Measurements from ENCODE around the gene HBM. TPM values are rescaled to one million over a fixed set of nuclear protein-coding genes. Genes with fewer than 3 reads are reported as not detected.
"Not testable (repeated sequence)": the region's sequence is repeated elsewhere in the genome, so short reads cannot be mapped to it uniquely, and the experiment has no call there.

The HBM gene
- total RNA-seq, 2 experiments from 2014 or later = not detected

- CTCF ChIA-PET; H3K9me3 Mint-ChIP-seq; POLR2A ChIA-PET; H3K4me3 Mint-ChIP-seq; H3K36me3 Mint-ChIP-seq (ENCODE audit: low read depth); DNase-seq; H3K27ac Mint-ChIP-seq: not testable (repeated sequence)
- H3K4me1 Mint-ChIP-seq = peaks cover 18% of the 10 kb centered on the region
- peaks cover 49% of the 10 kb centered on the region for H3K27me3 Mint-ChIP-seq
These were observed 11.0 kb downstream of the HBM start, which contains the start of gene HBA1 for GRCh38 chr16:176477-177382. HBA1 (plus strand) TSS chr16:176680; CDS start chr16:176717, 37 bp downstream.

- Mint-ChIP-seq H3K27me3 (peaks cover 47% of the 10 kb centered on the region), H3K27ac (no peak overlapping the region), H3K4me1 (peaks cover 18% of the 10 kb centered on the region), H3K9me3 (no peaks in the 10 kb centered on the region), H3K4me3 (no peak overlapping the region), H3K36me3 (ENCODE audit: low read depth) (no peaks in the 10 kb centered on the region)
- CTCF ChIA-PET = no interaction called here
- POLR2A ChIA-PET = interaction anchor here (0.7 kb wide), 1 partner anchor 70 kb away, joined by 3 read pairs; no protein-coding TSS in a partner anchor
- no peak for DNase-seq
These were observed 11.6 kb downstream of the HBM start for GRCh38 chr16:177394-177822.

GRCh38 chr16:177981-178667 lies 12.3 kb downstream of the HBM start:
- peaks cover 18% of the 10 kb centered on the region for H3K4me1 Mint-ChIP-seq
- H3K9me3 Mint-ChIP-seq = no peaks in the 10 kb centered on the region
- H3K27ac Mint-ChIP-seq = no peak overlapping the region
- POLR2A ChIA-PET = interaction anchor here (0.7 kb wide), 1 partner anchor 71 kb away, joined by 3 read pairs; no protein-coding TSS in a partner anchor
- CTCF ChIA-PET = no interaction called here
- DNase-seq = no peak
- no peaks in the 10 kb centered on the region for H3K36me3 Mint-ChIP-seq (ENCODE audit: low read depth)
- H3K4me3 Mint-ChIP-seq = no peak overlapping the region
- H3K27me3 Mint-ChIP-seq = peaks cover 47% of the 10 kb centered on the region

GRCh38 chr16:178668-179015 lies 12.9 kb downstream of the HBM start:
- no peaks in the 10 kb centered on the region for H3K9me3 Mint-ChIP-seq
- ChIA-PET CTCF (no interaction called here), POLR2A (no interaction called here)
- no peak overlapping the region for H3K27ac Mint-ChIP-seq
- peaks cover 14% of the 10 kb centered on the region for H3K4me1 Mint-ChIP-seq
- H3K4me3 Mint-ChIP-seq = no peak overlapping the region
- no peak for DNase-seq
- no peaks in the 10 kb centered on the region for H3K36me3 Mint-ChIP-seq (ENCODE audit: low read depth)
- H3K27me3 Mint-ChIP-seq = peaks cover 43% of the 10 kb centered on the region

- POLR2A ChIA-PET = interaction anchor here (1.2 kb wide), 1 partner anchor 49 kb away, joined by 3 read pairs; no protein-coding TSS in a partner anchor
- H3K27ac Mint-ChIP-seq = no peak overlapping the region
- no peaks in the 10 kb centered on the region for H3K36me3 Mint-ChIP-seq (ENCODE audit: low read depth)
- H3K4me1 Mint-ChIP-seq = peaks cover 13% of the 10 kb centered on the region
- no peak for DNase-seq
- H3K27me3 Mint-ChIP-seq = peaks cover 37% of the 10 kb centered on the region
- CTCF ChIA-PET = interaction anchor here (3.9 kb wide), 1 partner anchor 73 kb away, joined by 24 read pairs; no protein-coding TSS in a partner anchor
- H3K9me3 Mint-ChIP-seq = no peaks in the 10 kb centered on the region
- no peak overlapping the region for H3K4me3 Mint-ChIP-seq
These were observed 13.7 kb downstream of the HBM start for GRCh38 chr16:179211-180092.

- Mint-ChIP-seq H3K4me3 (peak within 1 kb of the TSS; percentile 35), H3K27me3 (peaks cover 30% of the 10 kb centered on the region), H3K4me1 (peaks cover 9% of the 10 kb centered on the region), H3K36me3 (ENCODE audit: low read depth) (peaks cover 2% of the 10 kb centered on the region), H3K27ac (no peak within 1 kb of the TSS), H3K9me3 (no peaks in the 10 kb centered on the region)
- POLR2A ChIA-PET = interaction anchor here (1.2 kb wide), 2 partner anchors 48 to 127 kb away, joined by 3 read pairs; partner anchors contain the start of genes POLR3K and SNRNP25
- CTCF ChIA-PET = interaction anchor here (0.8 to 3.9 kb wide), 2 partner anchors 63 to 74 kb away, joined by 4 to 24 read pairs; no protein-coding TSS in a partner anchor
- no peak for DNase-seq
These were observed 14.4 kb downstream of the HBM start, which contains the start of gene HBQ1 for GRCh38 chr16:180101-180675. HBQ1 (plus strand) TSS chr16:180459; CDS start chr16:180487, 28 bp downstream.

- Mint-ChIP-seq H3K4me3 (peak overlapping the region; percentile 35), H3K4me1 (peaks cover 7% of the 10 kb centered on the region), H3K27me3 (peaks cover 24% of the 10 kb centered on the region), H3K36me3 (ENCODE audit: low read depth) (peaks cover 7% of the 10 kb centered on the region), H3K27ac (no peak overlapping the region), H3K9me3 (no peaks in the 10 kb centered on the region)
- peak; percentile 86 for DNase-seq
- POLR2A ChIA-PET = interaction anchor here (1.2 kb wide), 2 partner anchors 47 to 127 kb away, joined by 3 read pairs; partner anchors contain the start of genes POLR3K and SNRNP25
- CTCF ChIA-PET = interaction anchor here (0.7 to 3.9 kb wide), 7 partner anchors 10 to 133 kb away, joined by 3 to 24 read pairs (median 4); no protein-coding TSS in a partner anchor
These were observed 15.1 kb downstream of the HBM start for GRCh38 chr16:180681-181564.

GRCh38 chr16:181565-182021 lies 15.8 kb downstream of the HBM start:
- peaks cover 23% of the 10 kb centered on the region for H3K27me3 Mint-ChIP-seq
- H3K9me3 Mint-ChIP-seq = no peaks in the 10 kb centered on the region
- CTCF ChIA-PET = interaction anchor here (0.6 to 3.9 kb wide), 11 partner anchors 9 to 162 kb away, joined by 3 to 24 read pairs (median 3); no protein-coding TSS in a partner anchor
- H3K36me3 Mint-ChIP-seq (ENCODE audit: low read depth) = peaks cover 7% of the 10 kb centered on the region
- no peak overlapping the region for H3K4me3 Mint-ChIP-seq
- H3K4me1 Mint-ChIP-seq = peaks cover 7% of the 10 kb centered on the region
- POLR2A ChIA-PET = no interaction called here
- DNase-seq = no peak
- no peak overlapping the region for H3K27ac Mint-ChIP-seq

GRCh38 chr16:183005-183404 lies 17.2 kb downstream of the HBM start:
- Mint-ChIP-seq H3K9me3 (no peaks in the 10 kb centered on the region), H3K36me3 (ENCODE audit: low read depth) (peaks cover 12% of the 10 kb centered on the region), H3K4me3 (no peak overlapping the region), H3K4me1 (peaks cover 5% of the 10 kb centered on the region), H3K27ac (no peak overlapping the region), H3K27me3 (peaks cover 16% of the 10 kb centered on the region)
- ChIA-PET CTCF (interaction anchor here (0.7 to 3.9 kb wide), 5 partner anchors 77 to 1761 kb away, joined by 3 to 24 read pairs (median 3); no protein-coding TSS in a partner anchor), POLR2A (no interaction called here)
- DNase-seq = no peak

- no peaks in the 10 kb centered on the region for H3K27me3 Mint-ChIP-seq
- peaks cover 7% of the 10 kb centered on the region for H3K4me1 Mint-ChIP-seq
- DNase-seq = no peak
- H3K9me3 Mint-ChIP-seq = no peaks in the 10 kb centered on the region
- ChIA-PET POLR2A (no interaction called here), CTCF (no interaction called here)
- H3K27ac Mint-ChIP-seq = no peak overlapping the region
- H3K4me3 Mint-ChIP-seq = no peak overlapping the region
- H3K36me3 Mint-ChIP-seq (ENCODE audit: low read depth) = peaks cover 31% of the 10 kb centered on the region
These were observed 19.4 kb downstream of the HBM start for GRCh38 chr16:185213-185612.

GRCh38 chr16:185691-186090 lies 19.9 kb downstream of the HBM start:
- ChIA-PET POLR2A (no interaction called here), CTCF (no interaction called here)
- peaks cover 7% of the 10 kb centered on the region for H3K4me1 Mint-ChIP-seq
- peaks cover 34% of the 10 kb centered on the region for H3K36me3 Mint-ChIP-seq (ENCODE audit: low read depth)
- no peaks in the 10 kb centered on the region for H3K27me3 Mint-ChIP-seq
- DNase-seq = no peak
- no peak overlapping the region for H3K4me3 Mint-ChIP-seq
- H3K27ac Mint-ChIP-seq = no peak overlapping the region
- no peaks in the 10 kb centered on the region for H3K9me3 Mint-ChIP-seq

Data from activated CD4-positive, alpha-beta memory T cell treated with anti-CD3 and anti-CD28 coated beads, Interleukin-2, amount 10 ng/mL, durations not matched to agents 7 days and 5 days (primary cell).